Activated T-helper 9 cell treated with anti-CD3 and anti-CD28 coated beads, Interleukin-2, amount 50 U/mL, for 16 hours (primary cell): ENCODE data around the gene C15orf39.

Experiments
- DNase-seq: peaks from one replicate; pipeline ENCODE4 v3.0.0-alpha.2; 2020; ENCODE audit warnings: low read depth

C15orf39 gene

GRCh38 chr15:75172284-75172820, 29.3 kb upstream of the C15orf39 start:
- no peak for DNase-seq

GRCh38 chr15:75174102-75174501, 27.6 kb upstream of the C15orf39 start:
- DNase-seq: no peak

DNA sequence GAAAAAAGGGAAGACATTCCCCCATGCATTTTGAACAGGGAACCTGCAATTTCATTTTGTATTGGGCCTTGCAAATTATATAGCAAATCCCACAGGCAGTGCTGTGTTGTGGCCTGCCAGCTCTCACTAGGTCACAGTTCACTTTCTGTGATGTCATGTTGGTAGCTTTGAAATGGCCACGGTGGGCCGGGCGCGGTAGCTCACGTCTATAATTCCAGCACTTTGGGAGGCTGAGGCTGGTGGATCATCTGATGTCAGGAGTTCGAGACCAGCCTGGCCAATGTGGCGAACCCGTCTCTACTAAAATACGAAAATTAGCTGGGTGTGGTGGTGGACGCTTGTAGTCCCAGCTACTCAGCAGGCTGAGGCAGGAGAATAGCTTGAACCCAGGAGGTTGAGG, 27.0 kb upstream of the C15orf39 start:
- DNase-seq: no peak

- no peak for DNase-seq
Observed at GRCh38 chr15:75176396-75176761, 25.3 kb upstream of the C15orf39 start.

DNA sequence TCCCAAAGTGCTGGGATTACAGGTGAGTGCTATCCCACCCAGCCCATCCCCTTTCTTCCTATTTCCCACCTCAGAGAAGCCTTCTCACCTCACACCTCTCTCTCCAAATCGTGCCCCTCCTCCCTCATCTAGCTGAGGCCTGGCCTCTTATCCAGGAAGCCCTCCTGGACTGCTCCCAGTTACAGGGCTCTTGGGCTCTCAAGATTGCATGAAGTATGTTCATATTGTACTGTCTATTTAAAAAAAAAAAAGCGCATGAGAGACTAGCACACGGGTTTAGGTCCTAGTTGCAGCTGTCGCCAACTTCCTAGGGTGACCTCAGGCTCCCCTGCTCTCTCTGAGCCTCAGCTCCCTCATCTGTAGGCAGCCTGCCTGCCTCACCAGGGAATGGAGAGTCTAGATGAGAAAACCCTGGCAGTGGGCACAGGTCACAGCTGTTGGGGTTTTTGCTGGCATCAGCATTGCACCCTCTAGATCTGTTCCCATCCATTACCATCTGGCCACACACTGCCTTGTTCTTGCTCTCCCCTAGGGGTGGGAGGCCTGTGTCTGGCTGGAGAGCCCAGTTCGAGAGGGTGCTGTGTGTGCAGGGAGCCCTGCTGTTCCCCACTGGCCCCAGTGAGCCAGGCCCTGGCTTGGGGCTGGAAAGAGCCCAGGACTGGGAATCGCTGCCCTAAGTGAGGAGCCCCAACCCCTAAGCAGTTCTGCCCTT, 24.2 kb upstream of the C15orf39 start:
- no peak for DNase-seq

DNA sequence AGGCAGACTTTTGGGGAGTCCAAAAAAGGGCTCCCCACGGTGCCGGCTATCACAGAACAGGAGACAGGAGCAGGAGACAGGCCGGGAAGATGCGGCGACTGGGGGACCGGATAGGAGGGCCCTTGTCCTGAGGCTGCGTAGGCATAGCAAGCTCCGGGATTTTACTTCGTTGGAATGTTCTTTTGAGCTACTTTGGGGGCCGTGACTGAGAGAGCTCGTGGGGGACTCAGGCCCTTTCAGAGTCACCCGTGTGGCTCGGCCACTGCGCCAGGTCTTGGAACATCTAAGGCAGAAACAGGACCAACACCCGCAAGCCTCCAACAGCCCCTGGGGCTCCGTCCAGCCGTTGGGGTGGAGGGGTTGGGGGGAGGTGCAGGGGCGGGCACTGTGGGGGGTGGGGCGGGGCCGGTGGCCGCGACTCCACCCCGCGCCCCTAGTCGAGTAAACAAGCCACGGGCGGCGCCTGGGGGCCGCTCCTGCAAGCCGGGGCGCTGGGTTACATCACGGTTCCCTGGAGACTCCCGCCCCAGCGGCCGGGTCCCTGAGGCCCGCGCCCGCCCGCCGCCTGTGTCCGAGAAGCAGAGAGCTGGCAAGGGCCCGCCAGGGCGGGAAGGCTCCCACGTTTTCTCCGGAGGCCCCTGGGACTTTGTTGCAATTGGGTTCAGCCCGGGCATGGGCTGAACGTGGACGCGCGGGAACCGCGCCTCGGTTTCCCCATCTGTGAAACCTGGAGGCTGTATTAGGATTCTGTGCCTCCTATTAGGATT, 23.3 kb upstream of the C15orf39 start:
- DNase-seq: no peak

- DNase-seq: no peak
Observed at GRCh38 chr15:75178938-75179745, 22.5 kb upstream of the C15orf39 start.

DNA sequence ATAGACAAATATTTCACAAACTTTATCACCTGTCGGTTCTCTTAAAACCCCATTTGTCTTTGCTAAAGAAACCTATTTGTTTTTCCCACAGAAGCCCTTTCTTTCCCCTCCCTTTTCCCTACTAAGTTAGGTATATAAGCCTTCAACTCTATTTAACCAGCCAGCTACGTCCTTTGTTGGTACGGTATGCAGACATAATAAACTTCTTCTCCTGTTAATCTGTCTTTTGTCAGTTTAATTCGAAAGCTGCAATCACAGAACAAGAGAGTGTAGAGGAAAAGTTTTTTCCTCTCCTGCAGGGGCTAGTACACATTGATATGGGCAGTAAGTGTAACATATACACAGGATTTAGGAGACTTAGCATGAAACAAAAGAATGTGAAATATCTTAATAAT, 21.9 kb upstream of the C15orf39 start:
- DNase-seq: no peak

DNA sequence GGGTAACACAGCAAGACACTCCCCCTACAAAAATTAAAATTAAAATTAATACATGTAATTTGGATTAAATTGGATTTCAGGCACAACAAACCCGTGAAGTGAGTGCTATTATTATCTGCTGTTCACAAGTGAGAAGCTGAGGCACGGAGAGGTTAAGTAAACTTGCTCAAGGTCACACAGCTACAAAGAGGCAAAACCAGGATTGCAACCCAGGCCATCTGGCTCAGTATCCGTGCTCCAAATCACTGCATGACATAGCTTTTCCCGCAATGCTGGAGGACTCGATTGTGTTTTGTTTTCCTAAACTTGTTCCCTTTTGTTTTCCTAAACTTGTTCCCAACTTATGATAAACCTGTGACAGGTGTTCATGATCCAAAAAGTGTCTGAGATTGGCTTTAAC, 19.9 kb upstream of the C15orf39 start:
- no peak for DNase-seq

DNA sequence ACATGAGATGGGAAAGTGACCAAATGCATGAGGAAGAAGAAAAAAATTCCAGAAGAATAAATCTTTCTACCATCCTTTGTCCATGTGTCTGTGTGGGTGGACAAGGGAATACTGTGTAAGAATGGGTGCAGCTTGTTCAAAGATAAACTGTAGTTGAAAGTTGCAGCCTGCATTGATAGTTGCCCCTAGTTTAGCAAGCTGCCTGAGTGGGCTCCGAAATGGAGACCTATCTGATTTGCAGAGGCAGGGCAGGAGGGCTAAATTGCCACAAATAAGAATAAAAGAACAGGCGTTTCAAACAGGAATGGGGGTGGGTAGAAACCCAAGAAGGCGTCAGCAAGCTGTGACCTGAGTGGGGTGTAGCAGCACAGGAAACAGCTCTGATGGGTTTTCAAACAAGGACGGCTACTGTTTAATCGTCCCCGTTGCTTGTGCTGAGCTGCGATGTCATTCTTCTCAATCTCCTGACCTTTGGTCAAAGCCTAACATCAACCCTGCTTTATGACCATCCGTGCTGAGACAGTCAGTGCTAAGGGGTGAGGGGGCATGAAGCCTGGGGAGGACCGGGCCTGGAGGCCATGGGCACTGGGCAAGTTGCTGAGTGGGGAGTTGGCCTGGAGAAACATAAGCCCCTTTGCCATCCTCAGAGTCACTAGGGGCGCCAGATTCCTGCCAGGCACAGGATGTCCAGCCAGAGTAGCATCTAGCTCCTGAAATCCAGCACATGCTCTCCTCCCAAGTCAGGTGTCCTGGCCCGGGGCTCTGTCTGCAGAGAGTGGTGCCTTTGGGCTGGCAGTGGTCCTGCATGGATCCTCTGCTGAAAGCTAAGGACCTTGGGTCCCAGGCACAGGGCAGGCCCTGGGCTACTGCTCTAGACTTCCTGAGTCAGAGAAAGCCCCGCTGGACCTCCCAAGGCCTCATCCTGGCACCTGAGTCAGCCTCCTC, 19.2 kb upstream of the C15orf39 start:
- no peak for DNase-seq

GRCh38 chr15:75185271-75186029, 16.2 kb upstream of the C15orf39 start:
- DNase-seq: no peak

- no peak for DNase-seq
Observed at GRCh38 chr15:75186044-75186443, 15.6 kb upstream of the C15orf39 start.

DNA sequence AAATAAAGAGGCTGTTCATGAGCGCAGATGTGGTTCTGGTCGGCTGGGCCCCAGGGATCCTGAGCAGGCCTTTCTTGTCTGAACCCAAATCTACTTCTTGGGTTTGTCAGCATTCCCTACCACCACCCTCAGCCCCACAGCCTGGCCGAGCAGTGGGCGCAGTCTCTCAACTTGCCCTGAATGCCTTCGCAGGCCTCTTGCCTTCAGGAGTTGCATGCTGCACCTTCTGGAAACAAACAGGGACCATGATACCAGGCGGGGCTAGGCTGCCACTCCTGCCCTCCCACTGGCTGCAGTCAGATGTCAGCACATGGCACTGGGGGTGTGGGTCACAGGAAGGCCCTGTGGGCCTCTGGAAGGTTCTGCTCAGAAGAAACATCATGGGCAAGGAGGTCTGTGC, 13.2 kb upstream of the C15orf39 start:
- no peak for DNase-seq

DNA sequence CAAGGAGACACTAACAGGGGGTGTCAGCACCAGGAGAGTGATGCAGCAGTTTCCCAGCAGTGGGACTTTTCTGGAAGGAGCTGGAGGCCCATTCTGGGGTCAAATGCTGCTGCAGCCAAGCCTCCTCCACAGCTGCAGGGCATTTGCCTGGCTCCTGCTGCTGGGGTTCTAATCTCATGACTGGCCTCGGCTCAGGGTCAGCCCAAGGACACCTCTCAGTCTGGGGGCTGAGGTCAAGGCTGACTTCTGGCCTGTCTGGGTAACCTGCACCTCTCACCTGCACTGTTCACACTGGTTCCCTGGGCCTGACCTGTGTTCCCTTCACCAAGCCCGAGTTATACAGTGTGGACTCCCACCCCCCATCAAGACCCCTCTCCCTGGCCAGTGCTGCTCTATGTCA, 10.4 kb upstream of the C15orf39 start:
- no peak for DNase-seq

DNA sequence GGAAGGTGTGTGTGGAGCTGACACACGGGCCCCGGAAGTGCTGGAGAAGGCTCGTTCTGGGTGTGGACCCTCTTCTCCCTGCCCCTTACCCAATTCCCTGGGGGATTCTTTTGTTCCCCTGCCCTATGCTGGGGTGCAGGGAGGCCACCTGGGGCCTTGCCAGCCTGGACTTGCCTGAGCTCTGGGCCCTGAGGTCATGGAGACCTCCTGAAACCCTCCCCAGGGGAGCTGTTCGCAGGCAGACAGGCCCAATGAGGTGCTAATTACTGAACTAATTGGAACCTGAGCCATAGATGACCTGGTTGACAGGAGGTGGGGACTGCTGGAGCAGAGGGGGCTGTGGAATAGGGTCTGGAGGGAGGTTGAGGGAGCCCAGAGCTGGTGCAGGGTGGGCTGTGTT, 9.4 kb upstream of the C15orf39 start:
- DNase-seq: no peak

DNA sequence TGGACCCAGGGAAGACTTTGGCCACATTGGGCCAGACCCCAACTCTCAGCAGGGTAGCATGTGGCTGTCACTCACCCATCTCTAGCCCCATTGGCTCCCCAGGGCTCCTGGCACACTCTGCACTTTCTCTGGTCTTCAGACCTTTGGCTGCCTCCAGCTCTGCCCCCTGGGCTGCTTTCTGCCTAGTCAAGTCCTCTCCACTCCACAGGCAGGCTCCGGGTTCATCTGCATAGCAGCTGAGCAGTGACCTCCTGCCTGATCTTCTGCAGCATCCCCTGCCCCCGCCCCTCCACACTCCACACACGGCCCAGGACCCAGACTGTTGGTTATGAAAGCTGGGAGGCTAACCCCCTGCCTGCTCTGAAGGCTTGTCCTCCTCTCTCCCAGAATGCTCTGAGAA, 8.4 kb upstream of the C15orf39 start:
- no peak for DNase-seq

- no peak for DNase-seq
Observed at GRCh38 chr15:75193976-75194375, 7.7 kb upstream of the C15orf39 start.

- no peak for DNase-seq
Observed at GRCh38 chr15:75194397-75194796, 7.3 kb upstream of the C15orf39 start.

DNA sequence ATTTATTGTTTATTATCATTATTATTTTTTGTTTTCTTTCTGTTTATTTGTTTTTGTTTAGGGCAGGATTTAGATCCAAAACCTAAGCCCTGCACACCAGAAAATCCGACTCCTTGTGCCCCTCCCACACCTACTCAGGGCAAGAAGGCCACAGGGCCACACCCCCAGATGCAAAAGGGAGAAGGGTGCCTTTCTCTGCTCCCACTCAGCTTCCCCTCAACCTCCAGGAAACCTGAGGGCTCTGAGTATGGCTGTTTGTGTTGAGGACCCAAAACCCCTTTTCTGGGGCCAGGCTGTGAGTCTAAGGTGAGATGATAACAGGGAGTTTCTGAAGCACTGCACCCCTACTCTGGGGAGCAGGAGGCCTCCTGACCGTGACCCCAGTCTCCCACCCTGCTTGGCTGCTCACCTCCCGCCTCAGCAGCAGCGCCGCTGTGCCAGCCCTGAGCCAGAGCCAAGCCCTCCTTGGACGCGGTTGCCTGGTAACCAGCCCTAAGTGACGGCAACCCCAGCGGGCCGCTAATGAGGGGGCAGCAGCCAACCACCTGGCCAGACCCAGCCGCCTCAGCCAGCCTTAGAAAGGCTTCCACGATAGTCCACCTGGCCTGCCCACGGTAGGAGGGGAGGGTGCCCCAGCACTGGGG, 6.4 kb upstream of the C15orf39 start:
- no peak for DNase-seq

DNA sequence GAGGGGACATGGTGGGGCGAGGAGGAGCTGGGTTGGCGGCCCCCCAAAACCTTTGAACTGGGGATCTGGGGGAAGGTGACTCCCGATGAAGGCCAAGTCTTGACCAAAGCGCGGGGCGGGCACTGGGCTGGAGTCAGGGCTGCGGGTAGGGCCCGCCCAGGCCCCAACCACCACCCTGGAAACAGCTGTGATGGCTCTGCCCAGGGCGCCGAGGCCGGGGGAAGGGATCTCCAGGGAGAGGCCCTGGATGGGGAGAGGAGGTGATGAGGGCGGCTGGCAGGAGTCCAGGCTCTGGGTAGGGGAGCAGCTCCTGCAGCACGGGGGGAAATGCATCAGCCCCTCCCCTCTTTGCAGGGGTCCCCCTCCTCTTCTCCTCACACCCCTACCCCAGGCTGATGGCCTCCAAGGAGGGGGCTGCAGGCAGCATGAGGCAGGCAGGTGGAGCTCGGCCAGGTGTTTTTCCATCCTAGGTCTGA, 5.9 kb upstream of the C15orf39 start:
- no peak for DNase-seq
